OCI-LY7 (cell line): ENCODE data around the gene SASH1. TPM values are rescaled to one million over a fixed set of nuclear protein-coding genes. Genes with fewer than 3 reads are reported as not detected.

Source experiments
- BruUV-seq: library from RNA; stranded (reverse); fragments of 400-500 nt; replicated peaks from 2 replicates; lab custom pipeline; 2021; lab: Mats Ljungman, UMichigan
- CTCF ChIA-PET: fragments of 300-600 bp; sonication (Branson Sonifier 250); formaldehyde crosslinking; loops from one replicate; lab custom pipeline; 2022; ENCODE audit warnings: antibody characterized with exemption; ENCODE audit not compliant: unreplicated experiment; lab: Charles Lee
- POLR2A ChIA-PET: fragments of 300-600 bp; sonication (Branson Sonifier 250); formaldehyde crosslinking; loops from one replicate; lab custom pipeline; 2022; ENCODE audit warnings: antibody characterized with exemption; lab: Charles Lee
- DNase-seq: peaks from one replicate; pipeline ENCODE4 v3.0.0-alpha.2; 2015; ENCODE audit warnings: low spot score
- H2AFZ ChIP-seq: fragments of 200-600 bp; sonication (generic), shearing (Covaris generic); 2 replicates; pipeline ENCODE4 v1.6.1; 2014; ENCODE audit warnings: mild to moderate bottlenecking, antibody characterized with exemption, low read length, moderate library complexity
- H3K27ac ChIP-seq: fragments of 200-600 bp; sonication (generic); 2 replicates; pipeline ENCODE4 v1.5.1; 2014; ENCODE audit warnings: mixed run types, low read depth, mild to moderate bottlenecking, moderate library complexity, low read length, inconsistent platforms; ENCODE audit not compliant: poor library complexity, severe bottlenecking
- H3K36me3 ChIP-seq: fragments of 200-600 bp; sonication (generic); 2 replicates; pipeline ENCODE4 v1.6.1; 2014; ENCODE audit warnings: mild to moderate bottlenecking, antibody characterized with exemption, low read length, moderate library complexity, mixed read lengths; ENCODE audit not compliant: insufficient read depth
- H3K4me1 ChIP-seq: fragments of 200-600 bp; sonication (generic); 2 replicates; pipeline ENCODE4 v1.5.1; 2014; ENCODE audit warnings: mild to moderate bottlenecking, low read length; ENCODE audit not compliant: insufficient read depth, poor library complexity, severe bottlenecking
- H3K4me2 ChIP-seq: fragments of 200-600 bp; sonication (generic); 2 replicates; pipeline ENCODE4 v1.6.1; 2014; ENCODE audit warnings: mild to moderate bottlenecking, low read length
- H3K4me3 ChIP-seq: fragments of 200-600 bp; sonication (generic); 2 replicates; pipeline ENCODE4 v1.5.1; 2014; ENCODE audit warnings: mild to moderate bottlenecking, low read depth, low read length; ENCODE audit not compliant: poor library complexity, severe bottlenecking
- H3K79me2 ChIP-seq: fragments of 200-600 bp; sonication (generic); 2 replicates; pipeline ENCODE4 v1.6.1; 2016; ENCODE audit warnings: low read depth, mild to moderate bottlenecking, low read length, moderate library complexity, mixed read lengths; ENCODE audit not compliant: insufficient read depth
- H3K9me2 ChIP-seq: fragments of 200-600 bp; sonication (generic); 2 replicates; pipeline ENCODE4 v1.6.1; 2016; ENCODE audit warnings: mild to moderate bottlenecking, low read length, mixed read lengths; ENCODE audit not compliant: insufficient read depth
- H3K9me3 ChIP-seq: fragments of 200-600 bp; sonication (generic); 2 replicates; pipeline ENCODE4 v1.6.1; 2014; ENCODE audit warnings: mild to moderate bottlenecking, mixed run types, low read length, mixed read lengths
- H4K20me1 ChIP-seq: fragments of 200-600 bp; sonication (generic); 2 replicates; pipeline ENCODE4 v1.6.1; 2014; ENCODE audit warnings: mild to moderate bottlenecking, antibody characterized with exemption, low read length, moderate library complexity, mixed read lengths; ENCODE audit not compliant: insufficient read depth
- EZH2phosphoT487 ChIP-seq: fragments of 200-600 bp; sonication (generic); IDR thresholded peaks from 2 replicates; pipeline ENCODE4 v1.6.1; 2018; ENCODE audit warnings: low read depth, borderline replicate concordance, mild to moderate bottlenecking, mixed run types, antibody characterized with exemption, low read length, moderate library complexity, mixed read lengths
- intact Hi-C: fragments of 100-400 bp; cut with micrococcal nuclease; formaldehyde crosslinking; loops from one replicate; pipeline ENCODE4 v1.10.0; 2022; ENCODE audit not compliant: unreplicated experiment
- total RNA-seq, 2 experiments: library from RNA; depleted of rRNA in 1 of 2; stranded (reverse); fragments of >200 nt in 1 of 2; shearing (Covaris generic) in 1 of 2; gene quantifications; 2 replicates each; pipeline ENCODE4 v1.2.3, GENCODE V29; 2014 to 2022
- TF ChIP-seq, protein P1 (sequence below): fragments of 200-600 bp; sonication (generic); conservative IDR thresholded peaks from 2 replicates; pipeline ENCODE4 v1.5.1; 2014; ENCODE audit warnings: mild to moderate bottlenecking, antibody characterized with exemption, low read length, moderate library complexity, mixed read lengths

Gene SASH1
- total RNA-seq, 2 experiments from 2014 or later, result not detected

DNA sequence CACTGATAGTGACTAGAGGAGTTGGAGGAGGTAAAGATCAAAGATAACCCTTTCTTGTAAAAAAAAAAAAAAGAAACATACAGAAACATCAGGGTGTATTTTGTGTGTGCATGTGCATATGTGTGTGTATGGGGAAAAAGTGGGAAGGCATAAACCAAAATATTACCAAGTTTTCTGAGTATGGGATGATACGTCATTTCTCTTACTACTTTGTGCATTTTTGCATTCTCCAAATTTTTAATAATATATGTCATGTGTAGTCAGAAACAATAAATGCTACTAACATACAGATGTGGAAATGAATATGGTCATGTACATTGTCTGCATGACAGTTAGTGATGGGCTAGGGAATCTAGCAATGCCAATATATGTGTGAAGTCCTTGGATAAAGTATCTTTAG is 161.1 kb downstream of the SASH1 start:
- no peaks in the 10 kb centered on the region for H3K9me3 ChIP-seq
- no peak overlapping the region for H3K27ac ChIP-seq
- BruUV-seq, result no TSS peak
- DNase-seq, result no peak
- H3K4me2 ChIP-seq, result no peak overlapping the region
- no peak overlapping the region for H2AFZ ChIP-seq
- ChIA-PET POLR2A (no interaction called here), CTCF (no interaction called here)
- intact Hi-C loops, result no loop called here
- no peaks in the 10 kb centered on the region for H3K9me2 ChIP-seq
- H3K4me1 ChIP-seq, result no peaks in the 10 kb centered on the region
- H3K4me3 ChIP-seq, result no peak overlapping the region
- H4K20me1 ChIP-seq, result no peaks in the 10 kb centered on the region
- no peaks in the 10 kb centered on the region for H3K36me3 ChIP-seq
- TF ChIP-seq, protein P1, sequence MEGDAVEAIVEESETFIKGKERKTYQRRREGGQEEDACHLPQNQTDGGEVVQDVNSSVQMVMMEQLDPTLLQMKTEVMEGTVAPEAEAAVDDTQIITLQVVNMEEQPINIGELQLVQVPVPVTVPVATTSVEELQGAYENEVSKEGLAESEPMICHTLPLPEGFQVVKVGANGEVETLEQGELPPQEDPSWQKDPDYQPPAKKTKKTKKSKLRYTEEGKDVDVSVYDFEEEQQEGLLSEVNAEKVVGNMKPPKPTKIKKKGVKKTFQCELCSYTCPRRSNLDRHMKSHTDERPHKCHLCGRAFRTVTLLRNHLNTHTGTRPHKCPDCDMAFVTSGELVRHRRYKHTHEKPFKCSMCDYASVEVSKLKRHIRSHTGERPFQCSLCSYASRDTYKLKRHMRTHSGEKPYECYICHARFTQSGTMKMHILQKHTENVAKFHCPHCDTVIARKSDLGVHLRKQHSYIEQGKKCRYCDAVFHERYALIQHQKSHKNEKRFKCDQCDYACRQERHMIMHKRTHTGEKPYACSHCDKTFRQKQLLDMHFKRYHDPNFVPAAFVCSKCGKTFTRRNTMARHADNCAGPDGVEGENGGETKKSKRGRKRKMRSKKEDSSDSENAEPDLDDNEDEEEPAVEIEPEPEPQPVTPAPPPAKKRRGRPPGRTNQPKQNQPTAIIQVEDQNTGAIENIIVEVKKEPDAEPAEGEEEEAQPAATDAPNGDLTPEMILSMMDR, result no peak
- TF ChIP-seq EZH2phosphoT487, result no peak
- H3K79me2 ChIP-seq, result no peaks in the 10 kb centered on the region

DNA sequence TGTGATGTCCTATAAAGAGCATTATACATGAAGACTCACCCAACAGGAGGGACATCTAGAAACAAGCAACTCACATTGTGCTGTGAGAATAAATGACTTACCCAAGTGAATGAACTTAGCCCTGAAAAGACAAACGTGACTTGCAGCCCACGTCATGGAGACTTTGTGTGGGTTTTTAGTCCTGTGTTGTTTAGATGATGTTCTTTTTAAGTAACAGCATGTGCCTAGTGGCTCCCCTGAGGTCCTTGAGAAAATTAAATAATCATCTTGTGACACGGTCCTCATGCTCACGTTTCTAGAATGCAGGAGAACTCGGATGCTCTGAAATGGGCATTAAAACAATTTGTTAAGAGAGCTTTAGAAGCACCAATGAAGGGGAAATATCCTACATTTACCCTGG is 165.1 kb downstream of the SASH1 start:
- intact Hi-C loops, result no loop called here
- no peaks in the 10 kb centered on the region for H3K9me2 ChIP-seq
- ChIA-PET POLR2A (no interaction called here), CTCF (no interaction called here)
- no peaks in the 10 kb centered on the region for H3K79me2 ChIP-seq
- no peaks in the 10 kb centered on the region for H3K9me3 ChIP-seq
- no peak overlapping the region for H3K27ac ChIP-seq
- no peak overlapping the region for H3K4me3 ChIP-seq
- no TSS peak for BruUV-seq
- H4K20me1 ChIP-seq, result no peaks in the 10 kb centered on the region
- no peak overlapping the region for H3K4me2 ChIP-seq
- DNase-seq, result no peak
- no peaks in the 10 kb centered on the region for H3K4me1 ChIP-seq
- TF ChIP-seq, protein P1, result no peak
- no peak overlapping the region for H2AFZ ChIP-seq
- no peaks in the 10 kb centered on the region for H3K36me3 ChIP-seq

DNA sequence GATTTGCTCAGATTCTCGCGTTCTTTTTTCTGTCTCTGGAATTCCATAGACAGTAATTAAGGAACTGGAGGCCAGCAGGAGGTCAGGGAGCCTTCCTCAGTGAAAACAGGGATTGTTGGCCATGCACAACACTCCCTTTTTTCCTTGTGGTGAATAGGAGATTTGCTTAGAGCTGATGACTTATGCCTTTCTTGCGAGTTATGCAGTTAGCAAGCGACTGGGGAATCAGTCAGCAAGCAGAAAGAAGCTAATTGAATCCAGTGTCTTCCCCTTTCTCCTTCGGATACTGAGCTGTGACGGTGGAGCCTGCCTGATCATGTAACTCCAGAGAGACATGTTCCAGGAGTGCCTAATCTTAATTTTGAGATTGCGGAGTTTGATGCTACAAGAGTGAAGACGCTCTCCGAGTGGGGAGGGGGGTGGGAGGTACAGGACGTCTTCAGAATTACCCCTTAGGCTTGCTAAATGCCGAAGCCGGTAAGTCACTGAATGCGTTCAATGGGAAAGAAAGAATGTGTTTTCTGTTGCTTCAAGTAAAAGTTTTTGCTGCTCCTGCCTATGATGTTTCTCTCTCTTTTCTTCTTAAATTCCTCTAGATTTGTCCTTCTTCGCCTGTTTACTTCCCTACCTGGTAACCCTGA is 165.9 kb downstream of the SASH1 start:
- Histone ChIP-seq H3K36me3 (no peaks in the 10 kb centered on the region), H3K4me2 (no peak overlapping the region), H3K9me3 (no peaks in the 10 kb centered on the region), H3K4me1 (no peaks in the 10 kb centered on the region), H3K9me2 (no peaks in the 10 kb centered on the region), H3K79me2 (no peaks in the 10 kb centered on the region), H3K27ac (no peak overlapping the region), H4K20me1 (no peaks in the 10 kb centered on the region), H2AFZ (no peak overlapping the region), H3K4me3 (no peak overlapping the region)
- BruUV-seq, result no TSS peak
- intact Hi-C loops, result no loop called here
- CTCF ChIA-PET, result no interaction called here
- TF ChIP-seq, protein P1, result no peak
- TF ChIP-seq EZH2phosphoT487, result no peak
- POLR2A ChIA-PET, result no interaction called here
- DNase-seq, result no peak
